ENCODE results near the gene EP400. TPM values are rescaled to one million over a fixed set of nuclear protein-coding genes. Genes with fewer than 3 reads are reported as not detected.

The EP400 gene
- 20.4 TPM for polyA plus RNA-seq (2013, experiment 1 of 2)
- 21.2 TPM for polyA plus RNA-seq (2013, experiment 2 of 2)

- Histone ChIP-seq H2AK5ac (ENCODE audit: low read depth, low read length) (peak within 1 kb of the TSS; percentile 97), H2AFZ (ENCODE audit: low read length) (peak within 1 kb of the TSS; percentile 89), H3K9ac (ENCODE audit: low read depth, low read length, poor library complexity) (peak within 1 kb of the TSS; percentile 97), H3K18ac (ENCODE audit: low read length) (peak within 1 kb of the TSS; percentile 98), H4K91ac (ENCODE audit: low read depth, low read length, poor library complexity) (no peak within 1 kb of the TSS), H3K27me3 (ENCODE audit: control insufficient read depth in 3 of 3, insufficient read depth in 3 of 3, low read depth in 1 of 3, low read length in 3 of 3) (peaks cover 0 to 2% (median 0%) of the 10 kb centered on the region in 3 experiments), H2BK120ac (ENCODE audit: low read depth, low read length) (peak within 1 kb of the TSS; percentile 47), H3K9me3 (replicated peaks in 1 of 2; ENCODE audit: control insufficient read depth in 2 of 2, insufficient read depth in 1 of 2, low read depth in 1 of 2, low read length in 2 of 2) (peaks cover 0 to 4% of the 10 kb centered on the region in 2 donors), H3K27ac (replicated peaks; ENCODE audit: low read length) (peak within 1 kb of the TSS; percentile 82), H2BK5ac (ENCODE audit: low read length) (peak within 1 kb of the TSS; percentile 56), H2BK12ac (ENCODE audit: low read length) (no peak within 1 kb of the TSS), H4K8ac (ENCODE audit: low read depth, low read length) (peak within 1 kb of the TSS; percentile 43), H3K4ac (ENCODE audit: low read length) (peak within 1 kb of the TSS; percentile 23), H3K36me3 (replicated peaks in 1 of 2; ENCODE audit: control insufficient read depth in 2 of 2, insufficient read depth in 2 of 2, low read length in 2 of 2) (peaks cover 6 to 20% of the 10 kb centered on the region in 2 donors), H3K4me1 (ENCODE audit: control insufficient read depth in 2 of 2, insufficient read depth in 1 of 2, low read depth in 1 of 2, low read length in 2 of 2) (peaks cover 2% of the 10 kb centered on the region in 2 donors), H3K23ac (ENCODE audit: low read depth, low read length, poor library complexity) (no peak within 1 kb of the TSS), H3K14ac (ENCODE audit: low read length) (peak within 1 kb of the TSS; percentile 28), H2BK15ac (ENCODE audit: low read length) (peak within 1 kb of the TSS; percentile 92), H3K4me2 (ENCODE audit: insufficient read depth, low read length, poor library complexity, severe bottlenecking) (peak within 1 kb of the TSS; percentile 78), H3K4me3 (ENCODE audit: low read length in 2 of 2) (peak within 1 kb of the TSS; percentile 78 to 100), H3K79me1 (ENCODE audit: low read depth, low read length) (peaks cover 9% of the 10 kb centered on the region)
- no CpG with 5 or more reads among the region's 97 CpGs for WGBS, 2 donors (ENCODE audit: extremely low coverage in 2 of 2, insufficient read length in 2 of 2, insufficient replicate concordance in 1 of 2)
- peak; percentile 92 for DNase-seq (ENCODE audit: low spot score)
These were observed at the start of gene EP400 for GRCh38 chr12:131949431-131950181. TSS of gene EP400 (plus strand) at chr12:131949942. CDS start at chr12:131960620, 10,678 bp downstream.

- no peak overlapping the region for H4K8ac ChIP-seq (ENCODE audit: low read depth, low read length)
- H3K4me1 ChIP-seq (ENCODE audit: control insufficient read depth in 2 of 2, insufficient read depth in 1 of 2, low read depth in 1 of 2, low read length in 2 of 2), result peaks cover 13 to 15% of the 10 kb centered on the region in 2 donors
- H2AFZ ChIP-seq (ENCODE audit: low read length), result no peak overlapping the region
- no peak overlapping the region for H2BK12ac ChIP-seq (ENCODE audit: low read length)
- peak overlapping the region; percentile 56 for H3K14ac ChIP-seq (ENCODE audit: low read length)
- H3K36me3 ChIP-seq (replicated peaks in 1 of 2; ENCODE audit: control insufficient read depth in 2 of 2, insufficient read depth in 2 of 2, low read length in 2 of 2), result peaks cover 8 to 43% of the 10 kb centered on the region in 2 donors
- H3K79me1 ChIP-seq (ENCODE audit: low read depth, low read length), result peaks cover 37% of the 10 kb centered on the region
- no peak overlapping the region for H3K4me3 ChIP-seq (ENCODE audit: low read length in 2 of 2)
- H4K91ac ChIP-seq (ENCODE audit: low read depth, low read length, poor library complexity), result no peak overlapping the region
- H3K9ac ChIP-seq (ENCODE audit: low read depth, low read length, poor library complexity), result no peak overlapping the region
- peaks cover 0 to under 1% (median 0%) of the 10 kb centered on the region in 3 experiments for H3K27me3 ChIP-seq (ENCODE audit: control insufficient read depth in 3 of 3, insufficient read depth in 3 of 3, low read depth in 1 of 3, low read length in 3 of 3)
- H3K4ac ChIP-seq (ENCODE audit: low read length), result no peak overlapping the region
- no CpG with 5 or more reads among the region's 6 CpGs for WGBS, 2 donors (ENCODE audit: extremely low coverage in 2 of 2, insufficient read length in 2 of 2, insufficient replicate concordance in 1 of 2)
- no peak overlapping the region for H2BK15ac ChIP-seq (ENCODE audit: low read length)
- H2AK5ac ChIP-seq (ENCODE audit: low read depth, low read length), result no peak overlapping the region
- H3K18ac ChIP-seq (ENCODE audit: low read length), result no peak overlapping the region
- H2BK5ac ChIP-seq (ENCODE audit: low read length), result peak overlapping the region; percentile 35
- H3K23ac ChIP-seq (ENCODE audit: low read depth, low read length, poor library complexity), result peak overlapping the region; percentile 25
- H3K9me3 ChIP-seq (replicated peaks in 1 of 2; ENCODE audit: control insufficient read depth in 2 of 2, insufficient read depth in 1 of 2, low read depth in 1 of 2, low read length in 2 of 2), result no peaks in the 10 kb centered on the region
- H3K27ac ChIP-seq (replicated peaks; ENCODE audit: low read length), result no peak overlapping the region
- no peak overlapping the region for H2BK120ac ChIP-seq (ENCODE audit: low read depth, low read length)
- H3K4me2 ChIP-seq (ENCODE audit: insufficient read depth, low read length, poor library complexity, severe bottlenecking), result no peak overlapping the region
- DNase-seq (ENCODE audit: low spot score), result no peak
These were observed 49.3 kb upstream of the EP400 start for GRCh38 chr12:131900397-131900796.

- Histone ChIP-seq H3K14ac (ENCODE audit: low read length) (no peak overlapping the region), H4K8ac (ENCODE audit: low read depth, low read length) (no peak overlapping the region), H3K4me2 (ENCODE audit: insufficient read depth, low read length, poor library complexity, severe bottlenecking) (no peak overlapping the region), H3K27me3 (ENCODE audit: control insufficient read depth in 3 of 3, insufficient read depth in 3 of 3, low read depth in 1 of 3, low read length in 3 of 3) (peaks cover 0 to 2% (median 0%) of the 10 kb centered on the region in 3 experiments), H2BK5ac (ENCODE audit: low read length) (no peak overlapping the region), H3K4ac (ENCODE audit: low read length) (no peak overlapping the region), H3K4me3 (ENCODE audit: low read length in 2 of 2) (peak overlapping the region in 1 of 2 donors; percentile 22), H3K18ac (ENCODE audit: low read length) (no peak overlapping the region), H4K91ac (ENCODE audit: low read depth, low read length, poor library complexity) (no peak overlapping the region), H3K9me3 (replicated peaks in 1 of 2; ENCODE audit: control insufficient read depth in 2 of 2, insufficient read depth in 1 of 2, low read depth in 1 of 2, low read length in 2 of 2) (no peaks in the 10 kb centered on the region), H3K79me1 (ENCODE audit: low read depth, low read length) (peaks cover 42% of the 10 kb centered on the region), H3K36me3 (replicated peaks in 1 of 2; ENCODE audit: control insufficient read depth in 2 of 2, insufficient read depth in 2 of 2, low read length in 2 of 2) (peaks cover 9 to 45% of the 10 kb centered on the region in 2 donors), H3K9ac (ENCODE audit: low read depth, low read length, poor library complexity) (peak overlapping the region; percentile 60), H2BK12ac (ENCODE audit: low read length) (no peak overlapping the region), H2AK5ac (ENCODE audit: low read depth, low read length) (no peak overlapping the region), H3K4me1 (ENCODE audit: control insufficient read depth in 2 of 2, insufficient read depth in 1 of 2, low read depth in 1 of 2, low read length in 2 of 2) (peaks cover 2 to 6% of the 10 kb centered on the region in 2 donors), H3K23ac (ENCODE audit: low read depth, low read length, poor library complexity) (peak overlapping the region; percentile 65), H2AFZ (ENCODE audit: low read length) (no peak overlapping the region), H2BK120ac (ENCODE audit: low read depth, low read length) (peak overlapping the region; percentile 14), H3K27ac (replicated peaks; ENCODE audit: low read length) (no peak overlapping the region), H2BK15ac (ENCODE audit: low read length) (no peak overlapping the region)
- WGBS, 2 donors (ENCODE audit: extremely low coverage in 2 of 2, insufficient read length in 2 of 2, insufficient replicate concordance in 1 of 2), result no CpG with 5 or more reads among the region's 30 CpGs
- no peak for DNase-seq (ENCODE audit: low spot score)
These were observed 48.1 kb upstream of the EP400 start for GRCh38 chr12:131901431-131902331.
